Mammary epithelial cell (primary cell): ENCODE results near the gene GPC6.

Experiments
- CTCF ChIP-seq, 2 donors: IDR thresholded peaks in 1 of 2; conservative IDR thresholded peaks in 1 of 2; 2 replicates each; pipeline ENCODE4 v1.5.1; 2011 to 2012; ENCODE audit warnings: inconsistent platforms in 2 of 2, low read length in 2 of 2, mild to moderate bottlenecking in 2 of 2, control low read depth in 1 of 2, low read depth in 1 of 2; ENCODE audit not compliant: insufficient read depth in 1 of 2; ENCODE audit errors: extremely low read depth in 1 of 2
- EZH2 ChIP-seq: IDR thresholded peaks from 2 replicates; pipeline ENCODE4 v1.6.1; 2012; ENCODE audit warnings: low read length, inconsistent platforms, borderline replicate concordance

DNA sequence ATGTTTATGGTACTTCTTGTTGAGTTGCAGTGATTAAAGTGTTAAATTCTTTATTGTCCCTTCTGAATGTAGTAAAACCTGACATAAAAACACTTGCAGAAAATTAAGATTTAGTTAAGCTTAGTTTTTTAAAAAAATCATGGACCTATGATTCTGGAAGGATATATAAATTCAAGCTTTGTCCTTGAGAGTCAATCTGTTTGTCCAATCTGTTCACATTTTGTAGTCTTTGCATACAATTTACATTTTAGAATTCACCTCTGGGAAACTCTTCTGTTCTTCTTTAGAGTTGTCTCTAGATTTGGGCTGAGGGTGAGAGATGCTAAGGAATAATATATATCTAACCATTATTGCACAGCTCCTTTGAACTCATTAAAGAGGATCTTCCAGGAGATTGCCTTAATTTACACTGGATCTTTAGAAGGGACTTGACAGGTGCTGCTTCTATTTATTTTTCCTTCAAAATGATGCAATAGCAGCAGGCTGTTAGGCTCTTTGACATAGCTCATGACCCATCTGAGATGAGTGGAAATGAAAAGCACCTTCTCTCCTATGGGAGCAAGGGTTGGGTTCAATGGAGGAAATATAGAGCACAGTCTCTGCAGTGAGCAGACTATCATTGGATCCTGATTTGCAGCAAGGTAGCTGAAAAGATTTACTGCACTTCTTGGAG, 433.9 kb downstream of the GPC6 start:
- TF ChIP-seq CTCF (conservative IDR thresholded peaks at IDR 0.05 in 1 of 2, IDR thresholded peaks at IDR 0.05 in 1 of 2; ENCODE audit: extremely low read depth in 1 of 2, insufficient read depth in 1 of 2, low read depth in 1 of 2, low read length in 2 of 2) = no peak
- no peak for TF ChIP-seq EZH2
